NCI-H1105 treated with DMSO at 0.1 percent for 48 hours (cell line): ENCODE measurements around the gene PIMREG.

Experiments
- DNase-seq: peaks from one replicate; lab custom pipeline; 2025; lab: John Stamatoyannopoulos, UW

Gene PIMREG

GRCh38 chr17:6443692-6444570 lies at the start of gene PIMREG:
PIMREG (plus strand) TSS chr17:6444455; CDS start chr17:6445111, 656 bp downstream.
- DNase-seq: peak; percentile 97

GRCh38 chr17:6398955-6399354 lies 45.3 kb upstream of the PIMREG start:
- DNase-seq: no peak

GRCh38 chr17:6402258-6402657 lies 42.0 kb upstream of the PIMREG start:
- no peak for DNase-seq

GRCh38 chr17:6408276-6408675 lies 36.0 kb upstream of the PIMREG start:
- DNase-seq: no peak

GRCh38 chr17:6408735-6409134 lies 35.5 kb upstream of the PIMREG start:
- no peak for DNase-seq

- DNase-seq: peak; percentile 60
These were observed 31.2 kb upstream of the PIMREG start for GRCh38 chr17:6413065-6413464.

- no peak for DNase-seq
These were observed 28.6 kb upstream of the PIMREG start for GRCh38 chr17:6415616-6416015.

GRCh38 chr17:6420173-6420641 lies 24.0 kb upstream of the PIMREG start:
- no peak for DNase-seq

- DNase-seq: peak; percentile 75
These were observed 22.3 kb upstream of the PIMREG start for GRCh38 chr17:6421700-6422604.

- DNase-seq: no peak
These were observed 21.5 kb upstream of the PIMREG start for GRCh38 chr17:6422654-6423241.

- DNase-seq: no peak
These were observed 20.3 kb upstream of the PIMREG start for GRCh38 chr17:6423931-6424330.

GRCh38 chr17:6425407-6425806 lies 18.8 kb upstream of the PIMREG start:
- DNase-seq: no peak

GRCh38 chr17:6426356-6427101 lies 17.7 kb upstream of the PIMREG start:
- DNase-seq: no peak

- no peak for DNase-seq
These were observed 16.9 kb upstream of the PIMREG start for GRCh38 chr17:6427279-6427781.

GRCh38 chr17:6428207-6428965 lies 15.9 kb upstream of the PIMREG start:
- DNase-seq: no peak

- DNase-seq: no peak
These were observed 15.0 kb upstream of the PIMREG start for GRCh38 chr17:6429266-6429665.

GRCh38 chr17:6430769-6431168 lies 13.5 kb upstream of the PIMREG start:
- no peak for DNase-seq

- no peak for DNase-seq
These were observed 9.2 kb upstream of the PIMREG start, which contains the start of gene AIPL1 for GRCh38 chr17:6435051-6435450. AIPL1 (minus strand) TSS chr17:6435121; CDS start chr17:6435104, 17 bp downstream.

- peak; percentile 64 for DNase-seq
These were observed 8.3 kb upstream of the PIMREG start for GRCh38 chr17:6435968-6436367.

GRCh38 chr17:6437466-6437865 lies 6.8 kb upstream of the PIMREG start:
- DNase-seq: peak; percentile 10
